ENCODE results near the gene MDFIC. TPM values are rescaled to one million over a fixed set of nuclear protein-coding genes. Genes with fewer than 3 reads are reported as not detected.
"Not testable (repeated sequence)": the region's sequence is repeated elsewhere in the genome, so short reads cannot be mapped to it uniquely, and the experiment has no call there.

MDFIC gene
- total RNA-seq = 10 to 100 TPM; 55.2 to 65.2 TPM

DNA sequence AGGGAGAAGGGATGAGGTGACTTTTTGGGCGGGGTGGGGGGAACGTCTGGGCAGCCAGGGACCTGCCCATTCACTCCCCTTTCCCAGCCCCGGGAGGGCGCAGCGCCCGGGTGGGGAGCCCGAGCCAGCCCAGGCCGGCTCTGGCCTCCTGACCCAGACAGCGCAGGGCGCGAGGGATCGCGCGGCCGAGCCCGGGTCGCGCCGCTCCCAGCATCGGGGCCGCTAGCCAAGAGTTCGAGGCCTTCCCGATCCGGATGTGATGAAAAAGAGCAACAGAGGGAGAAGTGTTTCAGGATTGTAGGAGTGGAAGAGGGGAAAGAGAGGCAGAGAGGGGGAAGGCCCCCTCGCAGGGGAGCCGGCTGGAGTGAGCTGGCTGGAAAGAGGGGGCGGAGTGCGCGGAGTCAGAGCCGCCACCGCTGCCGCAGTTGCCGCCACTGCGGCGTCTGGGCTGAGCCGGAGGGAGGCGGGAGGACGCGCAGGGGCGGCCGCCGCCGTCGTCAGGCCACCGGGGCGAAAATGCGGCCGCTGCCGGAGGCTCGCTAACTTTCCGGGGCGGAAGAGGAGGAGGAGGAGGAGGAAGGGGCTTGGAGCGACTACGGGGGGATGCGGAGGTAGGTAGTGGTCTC is at the start of gene MDFIC:
Gene MDFIC, plus strand, starts transcription at position 69 of the 626 bp plus-strand sequence. CDS start 940 bp downstream, outside the sequence.
- Mint-ChIP-seq H3K4me3 (peak within 1 kb of the TSS; percentile 92 to 95), H3K27ac (peak within 1 kb of the TSS; percentile 99), H3K4me1 (ENCODE audit: low read depth) (peaks cover 67% of the 10 kb centered on the region), H3K9me3 (no peaks in the 10 kb centered on the region), H3K36me3 (ENCODE audit: insufficient read depth in 2 of 2) (peaks cover 3 to 6% of the 10 kb centered on the region in 2 donors), H3K27me3 (ENCODE audit: low read depth) (no peaks in the 10 kb centered on the region)
- peak; percentile 78 to 80 for DNase-seq
- ATAC-seq (replicated peaks in 1 of 2) = peak; percentile 76 to 80

DNA sequence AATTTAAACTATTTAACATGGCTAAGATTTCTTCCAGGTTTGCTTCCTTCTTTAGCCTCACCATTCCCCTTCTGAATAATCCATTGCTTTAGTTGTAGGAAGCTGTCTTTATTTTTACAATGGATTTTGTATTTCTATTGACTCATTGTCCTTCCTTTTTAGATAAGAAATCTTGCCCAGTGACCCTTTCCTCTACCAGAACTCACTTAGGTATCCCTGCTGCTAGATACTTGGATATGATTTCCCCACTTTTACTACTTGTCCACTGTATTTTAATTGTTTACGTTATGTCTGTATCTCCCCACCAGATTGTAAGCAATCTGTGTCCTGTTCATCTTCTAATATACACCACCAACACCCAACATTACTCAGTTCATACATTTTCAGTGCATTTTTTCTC is 47.7 kb upstream of the MDFIC start:
- Mint-ChIP-seq H3K36me3 (ENCODE audit: insufficient read depth in 2 of 2) (peaks cover 1 to 6% of the 10 kb centered on the region in 2 donors), H3K27ac (no peak overlapping the region), H3K27me3 (ENCODE audit: low read depth) (no peaks in the 10 kb centered on the region), H3K9me3 (peaks cover 0 to 3% of the 10 kb centered on the region in 2 donors), H3K4me3 (no peak overlapping the region), H3K4me1 (ENCODE audit: low read depth) (no peaks in the 10 kb centered on the region)
- ATAC-seq (replicated peaks in 1 of 2) = no peak
- no peak for DNase-seq

- H3K27me3 Mint-ChIP-seq (ENCODE audit: low read depth) = no peaks in the 10 kb centered on the region
- H3K4me1 Mint-ChIP-seq (ENCODE audit: low read depth) = no peaks in the 10 kb centered on the region
- peaks cover 0 to 5% of the 10 kb centered on the region in 2 donors for H3K9me3 Mint-ChIP-seq
- H3K27ac Mint-ChIP-seq = no peak overlapping the region
- DNase-seq = no peak
- no peak overlapping the region for H3K4me3 Mint-ChIP-seq
- H3K36me3 Mint-ChIP-seq (ENCODE audit: insufficient read depth in 2 of 2) = peaks cover 1 to 6% of the 10 kb centered on the region in 2 donors
- ATAC-seq (replicated peaks in 1 of 2) = no peak
Observed at GRCh38 chr7:114875186-114875585, 46.7 kb upstream of the MDFIC start.

DNA sequence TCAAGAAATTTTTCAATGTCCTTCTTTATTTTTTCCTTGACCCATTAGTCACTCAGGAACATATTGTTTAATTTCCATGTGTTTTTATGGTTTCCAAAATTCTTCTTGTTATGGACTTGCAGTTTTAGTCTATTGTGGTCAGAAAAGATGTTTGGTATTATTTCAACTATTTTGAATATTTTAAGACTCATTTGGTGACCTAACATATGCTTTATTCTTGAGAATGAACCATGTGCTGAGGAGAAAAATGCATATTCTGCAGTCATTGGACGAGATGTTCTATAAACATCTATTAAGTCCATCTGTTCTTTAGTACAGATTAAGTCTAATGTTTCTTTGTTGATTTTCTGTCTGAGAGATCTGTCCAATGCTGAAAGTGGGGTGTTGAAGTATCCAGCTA is 42.3 kb upstream of the MDFIC start:
- Mint-ChIP-seq H3K27me3 (ENCODE audit: low read depth) (no peaks in the 10 kb centered on the region), H3K36me3 (ENCODE audit: insufficient read depth in 2 of 2) (peaks cover 6 to 15% of the 10 kb centered on the region in 2 donors), H3K27ac (no peak overlapping the region), H3K9me3 (peaks cover 8 to 10% of the 10 kb centered on the region in 2 donors), H3K4me1 (ENCODE audit: low read depth) (no peaks in the 10 kb centered on the region), H3K4me3 (no peak overlapping the region)
- ATAC-seq (replicated peaks in 1 of 2) = no peak
- DNase-seq = no peak

DNA sequence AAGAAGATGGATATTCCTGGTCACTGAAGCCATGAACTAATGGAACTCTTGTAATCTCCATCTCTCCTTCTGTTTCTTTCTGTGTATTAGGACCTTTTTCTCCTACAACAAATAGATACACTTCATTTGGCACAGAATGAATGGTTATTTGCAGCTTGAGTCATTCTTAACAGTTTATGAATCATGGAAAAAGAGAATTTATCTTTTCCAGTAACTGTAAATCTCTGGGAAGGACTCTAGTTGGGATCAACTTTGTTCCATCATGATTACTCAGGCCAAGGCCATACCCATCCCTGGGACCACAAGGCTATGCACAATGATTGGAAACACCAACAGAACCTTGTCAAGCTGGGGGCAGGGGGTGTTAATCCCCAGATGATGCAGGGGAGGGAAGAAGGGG is 36.1 kb upstream of the MDFIC start:
- Mint-ChIP-seq H3K9me3 (peaks cover 4% of the 10 kb centered on the region in 2 donors), H3K27me3 (ENCODE audit: low read depth) (no peaks in the 10 kb centered on the region), H3K36me3 (ENCODE audit: insufficient read depth in 2 of 2) (peaks cover 5 to 6% of the 10 kb centered on the region in 2 donors), H3K4me3 (no peak overlapping the region), H3K4me1 (ENCODE audit: low read depth) (peaks cover 42% of the 10 kb centered on the region), H3K27ac (no peak overlapping the region)
- DNase-seq (no peak), ATAC-seq (replicated peaks in 1 of 2) (no peak)

DNA sequence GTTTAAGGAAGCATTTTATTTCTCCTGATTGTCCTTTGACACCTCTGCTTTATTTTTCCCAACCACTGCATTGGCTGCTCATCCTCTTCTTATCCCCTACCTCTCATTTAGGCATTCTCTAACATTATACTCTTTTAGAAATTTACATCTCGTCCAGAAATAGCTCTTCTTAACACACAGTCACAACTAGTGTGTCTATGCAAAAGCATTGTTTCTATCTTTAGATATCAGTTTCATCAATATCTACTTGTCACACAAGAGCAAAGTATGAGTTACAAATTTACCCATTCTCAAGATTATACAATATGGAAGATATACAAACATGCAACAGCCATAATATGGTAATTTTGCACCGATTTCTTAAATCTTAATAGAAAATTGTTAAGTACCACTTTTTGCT is 35.7 kb upstream of the MDFIC start:
- H3K9me3 Mint-ChIP-seq = peaks cover under 1 to 1% of the 10 kb centered on the region in 2 donors
- H3K4me1 Mint-ChIP-seq (ENCODE audit: low read depth) = peaks cover 46% of the 10 kb centered on the region
- no peak overlapping the region for H3K27ac Mint-ChIP-seq
- no peak for DNase-seq
- peaks cover 1 to 3% of the 10 kb centered on the region in 2 donors for H3K36me3 Mint-ChIP-seq (ENCODE audit: insufficient read depth in 2 of 2)
- no peak overlapping the region for H3K4me3 Mint-ChIP-seq
- no peaks in the 10 kb centered on the region for H3K27me3 Mint-ChIP-seq (ENCODE audit: low read depth)
- no peak for ATAC-seq (replicated peaks in 1 of 2)

- ATAC-seq (replicated peaks in 1 of 2); DNase-seq; H3K4me3 Mint-ChIP-seq; H3K27me3 Mint-ChIP-seq (ENCODE audit: low read depth); H3K9me3 Mint-ChIP-seq: not testable (repeated sequence)
- peaks cover 52% of the 10 kb centered on the region for H3K4me1 Mint-ChIP-seq (ENCODE audit: low read depth)
- H3K36me3 Mint-ChIP-seq (ENCODE audit: insufficient read depth in 2 of 2) = peaks cover 8 to 18% of the 10 kb centered on the region in 2 donors
- peak overlapping the region; percentile 77 for H3K27ac Mint-ChIP-seq
Observed at GRCh38 chr7:114889116-114889515, 32.8 kb upstream of the MDFIC start.

DNA sequence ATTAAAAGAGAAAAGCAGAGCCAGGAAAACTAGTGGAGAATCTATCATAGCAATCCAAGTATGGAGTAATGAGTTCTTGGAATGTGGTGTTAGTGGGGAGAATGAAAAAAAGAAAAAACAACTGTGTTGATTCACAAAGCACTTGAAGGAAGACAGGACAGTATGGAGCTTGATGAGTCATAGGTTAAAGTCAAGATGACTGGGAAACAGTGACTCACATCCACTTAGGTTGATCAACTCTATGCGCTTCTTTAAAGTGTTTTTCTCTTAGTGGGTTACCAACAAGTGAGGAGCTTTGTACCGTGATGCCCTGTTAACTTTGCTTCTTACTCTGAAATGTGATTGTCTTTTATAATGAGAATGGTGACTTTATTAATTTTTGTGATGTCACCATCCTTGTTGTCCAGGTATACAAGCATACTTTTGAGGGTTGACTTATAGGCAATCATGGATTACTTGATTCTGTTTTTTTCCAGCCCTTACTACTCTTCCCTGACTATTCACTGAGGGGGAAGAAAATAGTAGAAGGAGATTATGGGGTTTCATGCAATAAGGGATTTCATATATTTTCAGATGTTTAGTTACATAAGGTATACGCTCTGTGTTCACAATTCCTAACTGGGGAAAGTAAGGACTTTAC is 32.1 kb upstream of the MDFIC start:
- H3K9me3 Mint-ChIP-seq = peaks cover 2 to 6% of the 10 kb centered on the region in 2 donors
- no peaks in the 10 kb centered on the region for H3K27me3 Mint-ChIP-seq (ENCODE audit: low read depth)
- peaks cover 52% of the 10 kb centered on the region for H3K4me1 Mint-ChIP-seq (ENCODE audit: low read depth)
- H3K36me3 Mint-ChIP-seq (ENCODE audit: insufficient read depth in 2 of 2) = peaks cover 8 to 18% of the 10 kb centered on the region in 2 donors
- ATAC-seq (replicated peaks in 1 of 2) (peak; percentile 100), DNase-seq (peak; percentile 24 to 34)
- H3K27ac Mint-ChIP-seq = peak overlapping the region; percentile 77
- peak overlapping the region in 1 of 2 donors; percentile 62 for H3K4me3 Mint-ChIP-seq

- Mint-ChIP-seq H3K9me3 (peaks cover 4 to 6% of the 10 kb centered on the region in 2 donors), H3K27me3 (ENCODE audit: low read depth) (no peaks in the 10 kb centered on the region), H3K4me1 (ENCODE audit: low read depth) (peaks cover 52% of the 10 kb centered on the region), H3K27ac (no peak overlapping the region), H3K36me3 (ENCODE audit: insufficient read depth in 2 of 2) (peaks cover 8 to 20% of the 10 kb centered on the region in 2 donors), H3K4me3 (no peak overlapping the region)
- ATAC-seq (replicated peaks in 1 of 2) (no peak), DNase-seq (no peak)
Observed at GRCh38 chr7:114890561-114890960, 31.3 kb upstream of the MDFIC start.

DNA sequence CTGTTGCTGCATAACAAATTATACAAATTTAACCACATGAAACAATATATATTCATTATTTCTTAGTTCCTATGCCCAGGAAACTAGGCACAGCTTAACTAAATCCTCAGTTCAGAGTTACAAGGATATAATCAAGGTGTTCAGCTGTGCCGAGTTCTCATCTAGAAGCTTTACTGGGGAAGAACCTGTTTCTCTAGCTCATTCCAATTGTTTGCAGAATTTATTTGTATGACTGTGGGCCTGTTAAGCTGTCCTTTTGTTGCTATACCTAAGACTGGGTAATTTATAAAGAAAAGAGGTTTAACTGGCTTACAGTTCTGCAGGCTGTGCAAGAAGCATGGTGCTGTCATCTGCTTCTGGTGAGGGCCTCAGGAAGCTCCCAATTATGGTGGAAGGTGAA is 21.8 kb upstream of the MDFIC start:
- Mint-ChIP-seq H3K27ac (no peak overlapping the region), H3K27me3 (ENCODE audit: low read depth) (no peaks in the 10 kb centered on the region), H3K36me3 (ENCODE audit: insufficient read depth in 2 of 2) (peaks cover 0 to 2% of the 10 kb centered on the region in 2 donors), H3K4me1 (ENCODE audit: low read depth) (no peaks in the 10 kb centered on the region), H3K9me3 (peaks cover 0 to 5% of the 10 kb centered on the region in 2 donors), H3K4me3 (no peak overlapping the region)
- ATAC-seq (replicated peaks in 1 of 2) = no peak
- no peak for DNase-seq

DNA sequence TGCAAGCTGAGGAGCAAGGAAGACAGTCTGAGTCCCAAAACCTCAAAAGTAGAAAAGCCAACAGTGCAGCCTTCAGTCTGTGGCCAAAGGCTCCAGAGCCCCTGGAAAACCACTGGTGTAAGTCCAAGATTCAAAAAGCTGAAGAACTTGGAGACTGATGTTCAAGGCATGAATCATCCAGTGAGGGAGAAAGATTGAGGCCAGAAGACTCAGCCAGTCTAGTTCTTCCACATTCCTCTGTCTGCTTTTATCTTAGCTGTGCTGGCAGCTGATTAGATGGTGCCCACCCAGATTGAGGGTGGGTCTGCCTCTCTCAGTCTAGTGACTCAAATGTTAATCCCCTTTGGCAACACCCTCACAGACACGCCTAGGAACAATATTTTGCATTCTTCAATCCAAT is 20.1 kb upstream of the MDFIC start:
- ATAC-seq (replicated peaks in 1 of 2) = no peak
- no peak overlapping the region for H3K27ac Mint-ChIP-seq
- no peaks in the 10 kb centered on the region for H3K4me1 Mint-ChIP-seq (ENCODE audit: low read depth)
- H3K27me3 Mint-ChIP-seq (ENCODE audit: low read depth) = no peaks in the 10 kb centered on the region
- DNase-seq = no peak
- no peak overlapping the region for H3K4me3 Mint-ChIP-seq
- H3K36me3 Mint-ChIP-seq (ENCODE audit: insufficient read depth in 2 of 2) = no peaks in the 10 kb centered on the region
- peaks cover 0 to 5% of the 10 kb centered on the region in 2 donors for H3K9me3 Mint-ChIP-seq

GRCh38 chr7:114903131-114903530 is 18.8 kb upstream of the MDFIC start:
- Mint-ChIP-seq H3K27ac (no peak overlapping the region), H3K27me3 (ENCODE audit: low read depth) (no peaks in the 10 kb centered on the region), H3K36me3 (ENCODE audit: insufficient read depth in 2 of 2) (no peaks in the 10 kb centered on the region), H3K9me3 (peaks cover 0 to 5% of the 10 kb centered on the region in 2 donors), H3K4me1 (ENCODE audit: low read depth) (no peaks in the 10 kb centered on the region), H3K4me3 (no peak overlapping the region)
- no peak for ATAC-seq (replicated peaks in 1 of 2)
- DNase-seq = no peak

DNA sequence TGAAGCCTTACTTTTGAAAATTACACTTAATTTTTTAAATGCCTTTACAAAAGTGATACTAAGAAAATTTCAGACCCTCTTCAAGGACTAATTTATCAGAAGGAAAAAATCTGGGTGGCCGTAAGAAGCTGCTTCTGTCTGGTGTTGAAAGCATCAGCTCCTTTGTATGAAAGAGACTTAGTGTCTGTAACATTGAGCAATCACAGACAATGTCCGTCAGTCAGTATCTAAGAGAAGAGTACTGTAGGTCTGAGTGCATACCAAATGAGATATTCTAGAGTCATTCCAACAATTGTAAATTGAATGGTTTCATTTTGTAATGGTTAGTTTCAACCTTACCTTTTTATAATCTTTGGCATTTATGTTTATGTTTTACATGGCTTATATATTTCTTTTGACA is 11.1 kb upstream of the MDFIC start:
- no peak for DNase-seq
- Mint-ChIP-seq H3K4me3 (no peak overlapping the region), H3K27ac (no peak overlapping the region), H3K4me1 (ENCODE audit: low read depth) (peaks cover 12% of the 10 kb centered on the region), H3K27me3 (ENCODE audit: low read depth) (no peaks in the 10 kb centered on the region), H3K9me3 (peaks cover 0 to 2% of the 10 kb centered on the region in 2 donors), H3K36me3 (ENCODE audit: insufficient read depth in 2 of 2) (no peaks in the 10 kb centered on the region)
- no peak for ATAC-seq (replicated peaks in 1 of 2)
